Natural killer cell (primary cell): ENCODE data around the gene SLC12A1. TPM values are rescaled to one million over a fixed set of nuclear protein-coding genes. Genes with fewer than 3 reads are reported as not detected.

Experiments used
- ATAC-seq, 3 donors: fragments of 150-1000 bp in 2 of 3; fragments of 200-7000 bp in 1 of 3; cut with Tn5 transposase; 1 replicate in 1 of 3; 2 replicates in 2 of 3; pipeline ENCODE4 v1.10.0; 2021; ENCODE audit warnings: mild to moderate bottlenecking in 2 of 3, moderate library complexity in 2 of 3
- DNase-seq, 2 donors: peaks; one replicate each; pipeline versions ENCODE4 v3.0.0 to v3.0.0-alpha.2; 2013 to 2021; ENCODE audit warnings: mixed read lengths in 1 of 2
- H3K27ac ChIP-seq: one replicate; pipeline ENCODE4 v1.5.1; 2013; ENCODE audit warnings: mild to moderate bottlenecking, low read length
- H3K27me3 ChIP-seq: one replicate; pipeline ENCODE4 v1.6.1; 2013; ENCODE audit warnings: low read length; ENCODE audit not compliant: control insufficient read depth, insufficient read depth
- H3K36me3 ChIP-seq: one replicate; pipeline ENCODE4 v1.6.1; 2013; ENCODE audit warnings: low read length; ENCODE audit not compliant: control insufficient read depth, insufficient read depth
- H3K4me1 ChIP-seq: one replicate; pipeline ENCODE4 v1.6.1; 2013; ENCODE audit warnings: low read length; ENCODE audit not compliant: control insufficient read depth, insufficient read depth
- H3K4me3 ChIP-seq: one replicate; pipeline ENCODE4 v1.5.1; 2013; ENCODE audit warnings: low read length
- H3K9me3 ChIP-seq: one replicate; pipeline ENCODE4 v1.6.1; 2013; ENCODE audit warnings: low read length; ENCODE audit not compliant: control insufficient read depth, insufficient read depth
- H3K27ac Mint-ChIP-seq, 2 donors: one replicate each; pipeline ENCODE4 v1.8.0; 2022; ENCODE audit warnings: mild to moderate bottlenecking in 2 of 2, mixed read lengths in 2 of 2, moderate library complexity in 1 of 2
- H3K27me3 Mint-ChIP-seq, 2 donors: one replicate each; pipeline ENCODE4 v1.8.0; 2022; ENCODE audit warnings: low read depth in 2 of 2, mixed read lengths in 2 of 2
- H3K36me3 Mint-ChIP-seq: one replicate; pipeline ENCODE4 v1.8.0; 2022; ENCODE audit warnings: mixed read lengths
- H3K4me1 Mint-ChIP-seq, 2 donors: one replicate each; pipeline ENCODE4 v1.8.0; 2022; ENCODE audit warnings: mixed read lengths in 2 of 2
- H3K4me3 Mint-ChIP-seq: one replicate; pipeline ENCODE4 v1.8.0; 2022; ENCODE audit warnings: mild to moderate bottlenecking, moderate library complexity, mixed read lengths
- H3K9me3 Mint-ChIP-seq, 2 donors: one replicate each; pipeline ENCODE4 v1.8.0; 2022; ENCODE audit warnings: mixed read lengths in 2 of 2
- CTCF ChIP-seq: fragments of 200-600 bp; IDR thresholded peaks from one replicate; pipeline ENCODE4 v1.8.0; 2022; ENCODE audit warnings: antibody characterized with exemption
- WGBS: methylation state at CpG from one replicate; pipeline ENCODE4 v1.1.7; 2013; ENCODE audit warnings: missing lambda C conversion rate; ENCODE audit not compliant: insufficient coverage; 5-methylcytosine and 5-hydroxymethylcytosine counted together
- intact Hi-C: fragments of 100-400 bp; cut with micrococcal nuclease; formaldehyde crosslinking; loops from one replicate; pipeline ENCODE4 v1.14.2; 2022
- total RNA-seq, 4 donors: library from RNA; stranded (reverse); fragments of 120-200 nt in 1 of 4; gene quantifications; one replicate each; pipeline versions ENCODE4 v1.2.3 to v1.2.4, GENCODE V29; 2013 to 2022

Gene SLC12A1
- total RNA-seq, 3 donors from 2014 or later (not counting 1 experiment from before 2014, with no cell fraction given) = not detected

GRCh38 chr15:48292458-48292857 is 86.4 kb downstream of the SLC12A1 start:
- Histone ChIP-seq H3K36me3 (no peaks in the 10 kb centered on the region), H3K9me3 (no peaks in the 10 kb centered on the region), H3K4me1 (no peaks in the 10 kb centered on the region), H3K27ac (no peak overlapping the region), H3K27me3 (no peaks in the 10 kb centered on the region), H3K4me3 (no peak overlapping the region)
- H3K36me3 Mint-ChIP-seq = no peaks in the 10 kb centered on the region
- no peak overlapping the region for H3K27ac Mint-ChIP-seq
- no peak overlapping the region for H3K4me3 Mint-ChIP-seq
- ATAC-seq (no peak), DNase-seq (no peak)
- 73% methylated on average over 3 of the region's 4 CpGs for WGBS
- H3K27me3 Mint-ChIP-seq = peaks cover 4 to 16% of the 10 kb centered on the region in 2 donors
- intact Hi-C loops = no loop called here
- no peaks in the 10 kb centered on the region for H3K9me3 Mint-ChIP-seq
- no peaks in the 10 kb centered on the region for H3K4me1 Mint-ChIP-seq
- no peak for TF ChIP-seq CTCF

- Mint-ChIP-seq H3K27ac (no peak overlapping the region), H3K9me3 (no peaks in the 10 kb centered on the region), H3K4me3 (no peak overlapping the region), H3K27me3 (peaks cover 4 to 16% of the 10 kb centered on the region in 2 donors), H3K36me3 (no peaks in the 10 kb centered on the region), H3K4me1 (no peaks in the 10 kb centered on the region)
- WGBS = 100% methylated on average over 1 of the region's 2 CpGs
- no peaks in the 10 kb centered on the region for H3K27me3 ChIP-seq
- no peak overlapping the region for H3K27ac ChIP-seq
- DNase-seq = no peak
- no peak for TF ChIP-seq CTCF
- no peaks in the 10 kb centered on the region for H3K4me1 ChIP-seq
- ATAC-seq = no peak
- H3K36me3 ChIP-seq = no peaks in the 10 kb centered on the region
- intact Hi-C loops = no loop called here
- H3K9me3 ChIP-seq = no peaks in the 10 kb centered on the region
- no peak overlapping the region for H3K4me3 ChIP-seq
These were observed 91.6 kb downstream of the SLC12A1 start for GRCh38 chr15:48297668-48298067.

GRCh38 chr15:48298914-48299313 is 92.8 kb downstream of the SLC12A1 start:
- Histone ChIP-seq H3K9me3 (no peaks in the 10 kb centered on the region), H3K4me1 (no peaks in the 10 kb centered on the region), H3K27me3 (no peaks in the 10 kb centered on the region), H3K27ac (no peak overlapping the region), H3K4me3 (no peak overlapping the region), H3K36me3 (no peaks in the 10 kb centered on the region)
- Mint-ChIP-seq H3K36me3 (no peaks in the 10 kb centered on the region), H3K27me3 (peaks cover 4 to 16% of the 10 kb centered on the region in 2 donors), H3K27ac (no peak overlapping the region), H3K9me3 (no peaks in the 10 kb centered on the region), H3K4me1 (no peaks in the 10 kb centered on the region), H3K4me3 (no peak overlapping the region)
- no peak for DNase-seq
- WGBS = 63% methylated on average over 2 of the region's 2 CpGs
- no peak for TF ChIP-seq CTCF
- intact Hi-C loops = no loop called here
- ATAC-seq = no peak

GRCh38 chr15:48300038-48300437 is 93.9 kb downstream of the SLC12A1 start:
- Histone ChIP-seq H3K27ac (no peak overlapping the region), H3K9me3 (no peaks in the 10 kb centered on the region), H3K4me3 (no peak overlapping the region), H3K27me3 (no peaks in the 10 kb centered on the region), H3K4me1 (no peaks in the 10 kb centered on the region), H3K36me3 (no peaks in the 10 kb centered on the region)
- Mint-ChIP-seq H3K27ac (no peak overlapping the region), H3K36me3 (no peaks in the 10 kb centered on the region), H3K9me3 (no peaks in the 10 kb centered on the region), H3K27me3 (peaks cover 4 to 14% of the 10 kb centered on the region in 2 donors), H3K4me3 (no peak overlapping the region), H3K4me1 (no peaks in the 10 kb centered on the region)
- intact Hi-C loops = no loop called here
- ATAC-seq (no peak), DNase-seq (no peak)
- no peak for TF ChIP-seq CTCF
- 89% methylated on average over 5 of the region's 5 CpGs for WGBS
